G401 (cell line): ENCODE measurements around the gene NOL9. TPM values are rescaled to one million over a fixed set of nuclear protein-coding genes. Genes with fewer than 3 reads are reported as not detected.

Source experiments
- DNase-seq: peaks from one replicate; pipeline ENCODE4 v3.0.0-alpha.2; 2015; ENCODE audit warnings: low spot score
- in situ Hi-C: cut with HindIII; loops from 2 replicates; pipeline ENCODE4 v1.10.0; 2016; ENCODE audit warnings: low sequenced_read_pairs, mixed read lengths
- total RNA-seq: library from RNA; depleted of rRNA; stranded (reverse); fragments of >200 nt; shearing (Covaris generic); gene quantifications from 2 replicates; pipeline ENCODE4 v1.2.3, GENCODE V29; 2014; rRNA removed

Gene NOL9
- total RNA-seq, 1 experiment from 2014 or later = 33.9 TPM

DNA sequence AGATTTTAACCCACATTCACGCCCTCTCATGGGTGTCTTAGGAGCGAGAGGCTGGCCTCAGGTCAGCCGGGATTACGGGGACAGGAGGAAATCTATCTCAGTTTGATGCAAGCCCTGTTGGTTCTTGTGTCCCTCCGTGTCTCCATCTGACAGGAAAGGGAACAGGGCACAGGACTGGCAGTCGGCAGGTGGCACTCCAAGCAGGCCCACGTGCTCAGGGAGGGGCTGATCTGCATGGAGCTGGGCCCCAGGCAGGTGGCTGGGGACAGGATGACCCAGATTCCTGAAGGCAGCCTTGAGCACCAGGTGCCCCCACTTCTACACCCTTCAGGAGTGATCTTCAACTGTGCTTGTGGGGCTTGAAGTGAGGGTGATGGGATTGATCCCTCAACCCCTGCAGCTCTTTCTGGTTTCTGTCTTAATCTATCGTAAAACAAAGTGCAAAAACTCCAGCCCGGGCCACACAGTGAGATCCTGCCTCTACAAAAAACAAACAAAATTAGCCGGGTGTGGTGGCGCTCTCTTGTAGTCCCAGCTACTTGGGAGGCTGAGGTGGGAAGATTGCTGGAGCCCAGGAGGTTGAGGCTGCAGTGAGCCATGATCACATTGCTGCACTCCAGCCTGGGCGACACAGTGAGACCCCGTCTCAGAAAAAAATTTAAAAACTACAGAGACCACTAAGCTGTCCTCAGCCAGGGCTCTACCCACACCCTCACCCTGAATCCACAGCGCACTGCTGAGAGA is 71.1 kb downstream of the NOL9 start:
- in situ Hi-C loops = no loop called here
- DNase-seq = peak; percentile 99

DNA sequence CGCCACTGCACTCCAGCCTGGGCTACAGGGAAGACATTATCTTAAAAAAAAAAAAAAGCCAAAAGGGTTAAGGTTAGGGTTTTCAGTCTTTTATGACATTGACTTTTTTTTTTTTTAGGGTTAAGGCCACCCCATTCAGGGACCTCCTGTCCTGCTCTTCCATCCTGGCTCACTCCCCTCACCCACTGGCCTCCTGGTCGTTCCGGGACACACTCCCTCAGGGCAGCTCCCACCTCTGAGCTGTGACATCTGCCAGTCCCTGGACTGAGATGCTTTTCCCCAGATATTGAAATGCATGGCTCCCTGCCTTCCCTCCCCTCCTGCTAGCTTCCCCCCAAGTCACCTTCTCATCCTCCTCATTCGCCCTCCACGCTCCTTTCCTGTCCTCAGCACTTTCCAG is 72.5 kb downstream of the NOL9 start:
- in situ Hi-C loops = no loop called here
- DNase-seq = no peak

DNA sequence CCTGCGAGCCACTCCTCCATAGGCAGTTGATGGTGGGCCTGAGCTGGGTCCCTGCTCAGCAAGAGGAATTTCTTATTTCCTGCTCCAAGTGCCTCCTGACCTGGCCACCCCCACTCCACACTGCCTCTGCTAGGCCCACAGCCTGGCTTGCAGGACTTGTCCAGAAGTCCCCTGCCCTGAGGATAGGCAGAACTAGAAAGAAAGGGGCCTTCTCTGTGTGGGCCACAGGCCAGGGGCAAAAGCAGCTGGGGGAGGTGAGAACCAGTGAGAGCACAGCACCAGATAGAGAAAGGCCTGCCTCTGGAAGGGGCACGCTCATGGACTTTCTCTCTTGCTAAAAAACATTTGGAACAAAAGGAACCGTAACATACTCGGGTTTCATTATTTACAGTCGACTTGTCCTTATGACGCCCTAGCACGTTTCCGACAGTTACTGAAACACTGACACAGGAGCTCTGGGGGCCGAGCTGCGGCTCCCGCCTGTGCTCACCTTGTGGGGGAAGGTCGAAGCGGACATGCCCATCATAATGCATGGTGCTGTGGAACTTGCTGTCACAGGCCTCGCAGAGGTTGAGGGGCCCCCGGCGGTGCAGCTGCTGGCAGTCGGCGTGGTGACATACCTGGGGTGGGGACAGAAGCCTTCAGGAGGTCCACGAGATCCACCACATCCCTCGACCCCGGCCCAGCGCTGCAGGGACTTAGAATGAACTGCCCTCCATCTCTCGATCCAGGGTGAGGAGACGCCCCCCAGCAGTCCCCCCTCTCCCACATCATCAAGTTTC is 77.1 kb downstream of the NOL9 start:
- DNase-seq = no peak
- in situ Hi-C loops = no loop called here

DNA sequence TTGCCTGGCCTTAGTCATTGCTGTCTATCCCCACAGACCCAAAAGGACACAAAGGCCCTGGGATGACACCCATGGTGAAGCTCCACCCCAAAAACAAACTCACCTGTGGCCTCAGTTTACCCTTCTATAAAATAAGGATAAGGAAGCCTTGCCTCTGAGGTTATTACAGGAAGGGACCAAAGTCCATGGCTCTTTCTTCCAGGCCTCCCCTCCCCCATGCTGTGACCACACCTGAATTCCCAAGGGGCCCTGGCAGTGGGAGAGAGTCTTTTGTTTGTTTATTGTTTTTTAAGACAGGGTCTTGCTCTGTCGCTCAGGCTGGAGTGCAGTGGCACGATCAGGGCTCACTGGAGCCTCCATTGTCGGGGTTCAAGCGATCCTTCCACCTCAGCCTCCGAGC is 77.8 kb downstream of the NOL9 start:
- in situ Hi-C loops = no loop called here
- no peak for DNase-seq

DNA sequence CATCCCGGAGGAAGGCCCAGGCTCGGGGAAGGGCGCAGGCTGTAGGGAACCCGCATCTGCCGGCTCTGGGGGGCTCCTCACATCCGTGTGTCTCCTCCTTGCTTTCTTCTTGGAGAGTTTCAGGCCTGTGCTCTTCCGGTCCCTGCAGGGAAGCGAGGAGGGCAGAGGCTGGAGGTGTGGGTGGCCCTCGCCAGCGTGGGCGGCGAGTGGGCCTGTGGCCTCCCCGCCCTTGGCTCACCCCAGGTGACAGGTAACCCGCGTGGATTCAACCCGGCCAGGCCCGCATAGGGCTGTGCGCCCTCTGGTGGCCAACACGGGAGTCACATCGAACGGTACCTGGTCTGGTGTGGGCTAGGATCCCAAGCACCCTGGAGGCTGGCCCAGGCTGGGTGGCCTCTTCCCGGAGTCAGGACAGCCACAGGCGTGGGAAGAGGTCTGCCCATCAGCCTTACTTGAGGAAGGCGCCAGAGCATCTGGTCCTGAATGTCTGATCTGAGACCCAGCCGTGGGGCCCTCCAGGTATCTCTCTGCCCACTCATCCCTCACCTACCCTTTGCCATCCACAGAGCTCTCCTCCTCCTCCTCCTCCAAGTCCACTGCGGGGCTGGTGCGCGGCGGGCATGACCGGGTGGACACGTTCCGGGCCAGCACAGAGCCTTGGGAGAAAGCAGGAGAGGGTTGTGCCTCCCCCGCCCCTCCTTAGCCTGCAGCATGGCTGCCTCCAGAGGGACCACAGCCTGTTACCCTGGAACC is 78.8 kb downstream of the NOL9 start:
- DNase-seq = peak; percentile 69
- in situ Hi-C loops = no loop called here

DNA sequence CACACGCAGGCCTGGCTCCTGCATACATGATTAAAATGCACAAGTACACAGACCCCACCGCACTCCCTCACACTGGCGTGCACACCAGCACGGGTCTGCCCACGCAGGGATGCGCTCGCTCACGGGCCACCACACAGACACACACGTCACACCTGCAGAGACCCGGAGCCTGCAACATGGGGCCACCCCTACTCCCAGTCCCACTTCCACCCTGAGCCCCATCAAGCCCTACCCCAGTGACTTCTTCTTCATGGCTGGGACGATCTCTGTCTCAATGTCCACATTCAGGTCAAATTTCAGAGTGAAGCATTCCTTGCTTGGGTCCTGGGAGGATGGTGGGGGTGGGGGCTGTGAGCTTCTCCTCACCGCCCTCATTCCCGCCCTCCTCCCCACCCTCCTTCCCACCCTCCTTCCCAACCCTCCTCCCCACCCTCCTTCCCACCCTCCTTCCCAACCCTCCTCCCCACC is 79.5 kb downstream of the NOL9 start:
- in situ Hi-C loops = no loop called here
- DNase-seq = no peak

DNA sequence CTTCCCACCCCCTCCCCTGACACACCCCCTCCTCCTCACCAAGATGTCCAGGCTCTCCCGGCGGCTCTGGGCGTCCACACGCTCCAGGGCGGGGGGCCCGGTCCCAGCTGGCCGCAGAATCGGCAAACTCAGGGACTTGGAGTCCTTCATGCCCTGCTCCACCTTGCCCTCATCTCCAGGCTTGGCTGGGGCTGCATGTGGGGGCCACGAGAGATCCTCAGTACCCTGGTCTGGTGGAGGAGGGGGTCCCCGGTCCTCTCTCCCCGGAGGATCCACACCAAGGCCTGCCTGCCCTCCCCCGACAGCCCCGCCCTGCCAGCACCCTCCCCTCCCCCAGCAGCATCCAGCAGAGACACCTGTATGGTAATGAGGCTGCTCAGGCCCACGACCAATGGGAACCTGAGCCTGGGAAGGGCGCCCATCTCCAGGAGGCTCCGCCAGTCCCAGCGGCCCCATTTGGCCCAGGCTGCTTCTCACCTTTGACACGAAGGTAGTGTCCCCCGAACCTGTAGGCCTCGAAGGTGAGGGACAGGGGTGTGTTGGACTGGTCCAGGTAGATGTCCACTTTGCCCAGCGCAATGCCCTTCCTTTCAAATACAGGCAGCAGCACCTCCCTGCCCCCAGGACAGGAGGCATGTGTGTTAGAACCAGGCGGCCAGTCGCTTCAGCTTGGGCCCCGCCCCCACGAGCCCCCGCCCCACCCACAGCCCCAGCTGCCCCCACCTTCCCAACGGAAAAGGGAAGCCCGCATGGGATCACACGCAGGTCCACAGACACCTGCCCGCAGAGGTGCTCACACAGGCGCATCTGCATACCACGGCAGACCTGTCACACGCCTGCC is 80.1 kb downstream of the NOL9 start:
- in situ Hi-C loops = no loop called here
- no peak for DNase-seq

DNA sequence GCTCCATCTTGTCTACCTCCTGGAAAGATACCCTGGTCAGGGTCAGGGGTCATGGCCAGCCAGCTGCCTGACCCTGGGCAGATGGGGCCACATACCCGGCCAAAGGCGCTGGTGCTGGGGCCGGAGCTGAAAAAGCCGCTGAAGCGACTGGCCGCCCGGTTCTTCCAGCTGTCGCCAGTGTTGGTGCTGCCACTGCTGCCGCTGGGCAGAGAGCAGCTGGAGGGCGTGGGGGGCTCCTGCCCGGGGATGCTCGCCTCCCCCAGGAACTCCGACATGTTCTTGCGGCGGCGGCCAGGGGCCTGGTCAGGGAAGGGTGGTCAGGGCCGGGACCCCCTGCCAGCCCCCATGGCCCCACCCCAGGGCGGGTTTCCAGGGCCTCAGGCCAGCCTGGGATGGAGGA is 81.2 kb downstream of the NOL9 start:
- in situ Hi-C loops = no loop called here
- DNase-seq = no peak

DNA sequence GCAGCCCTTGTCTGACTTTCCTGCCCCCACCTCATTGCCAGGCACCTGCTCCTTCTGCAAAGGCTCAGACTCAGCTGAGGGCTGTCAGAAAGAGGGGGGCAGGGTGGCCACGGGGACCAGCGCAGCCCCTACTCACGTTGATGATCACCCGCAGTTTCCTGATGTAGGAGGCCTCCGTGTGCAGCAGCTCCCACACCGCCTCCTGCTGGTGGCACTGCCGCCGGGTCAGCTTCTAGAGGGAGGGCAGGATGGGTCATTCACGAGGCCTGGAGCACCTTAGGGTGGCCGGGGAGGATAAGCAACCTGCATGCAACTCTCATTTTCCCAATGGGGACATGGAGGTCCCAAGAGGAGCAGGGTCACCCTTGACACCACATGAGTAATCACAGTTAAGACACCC is 81.9 kb downstream of the NOL9 start:
- no peak for DNase-seq
- in situ Hi-C loops = no loop called here

DNA sequence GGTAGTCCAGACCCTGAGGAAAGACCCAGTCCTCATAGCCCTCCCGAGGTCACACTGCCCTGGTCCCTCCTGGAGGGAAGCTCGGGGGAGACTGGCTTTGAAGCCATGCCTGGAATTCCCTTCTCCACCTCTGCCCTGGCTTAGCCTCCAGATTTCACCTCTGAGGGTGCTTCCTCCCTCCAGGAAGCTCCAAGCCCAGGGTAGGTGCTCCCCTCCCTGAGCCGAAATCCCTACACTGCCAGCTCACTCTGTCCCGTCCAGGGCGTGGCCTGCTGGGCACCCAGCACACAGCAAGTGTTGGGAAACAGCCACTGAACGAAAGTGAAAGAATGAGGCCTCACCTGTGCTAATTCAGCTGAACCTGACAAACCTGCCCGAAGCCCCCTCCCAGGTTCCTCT is 82.3 kb downstream of the NOL9 start:
- DNase-seq = no peak
- in situ Hi-C loops = no loop called here

Other genes starting within 250 kb of the NOL9 start
- gene ACOT7, start 160.7 kb downstream of the NOL9 start, total RNA-seq = 94.4 and 99.2 TPM in 2 replicates
- 1.6 and 3.1 TPM in 2 replicates for gene HES2, start 134.6 kb downstream of the NOL9 start, total RNA-seq
- gene ESPN, start 129.7 kb downstream of the NOL9 start, total RNA-seq = 0.07 TPM in 1 of 2 replicates, not detected in the other
- gene TNFRSF25, start 88.3 kb downstream of the NOL9 start, total RNA-seq = 4.9 and 6.1 TPM in 2 replicates
- gene PLEKHG5, start 62.8 kb downstream of the NOL9 start, total RNA-seq = 8.2 and 8.6 TPM in 2 replicates
- gene TAS1R1, start 794 bp upstream of the NOL9 start, total RNA-seq = not detected in 2 replicates
- 24.1 and 27.7 TPM in 2 replicates for gene ZBTB48, start 25.5 kb upstream of the NOL9 start, total RNA-seq
- gene KLHL21, start 48.4 kb upstream of the NOL9 start, total RNA-seq = 39.6 and 44.3 TPM in 2 replicates
- 23.0 and 34.2 TPM in 2 replicates for gene PHF13, start 59.2 kb upstream of the NOL9 start, total RNA-seq
- gene THAP3, start 70.4 kb upstream of the NOL9 start, total RNA-seq = 41.9 and 44.5 TPM in 2 replicates
- gene DNAJC11, start 147.3 kb upstream of the NOL9 start, total RNA-seq = 68.0 and 88.7 TPM in 2 replicates
- gene CAMTA1, start 230.9 kb upstream of the NOL9 start, total RNA-seq = 137 and 261 TPM in 2 replicates